Activated CD4-positive, alpha-beta memory T cell treated with anti-CD3 and anti-CD28 coated beads, Interleukin-2, amount 10 ng/mL, durations not matched to agents 7 days and 5 days (primary cell): ENCODE results near the gene TMC4. TPM values are rescaled to one million over a fixed set of nuclear protein-coding genes. Genes with fewer than 3 reads are reported as not detected.

Experiments used
- total RNA-seq, 2 experiments: library from RNA; stranded (reverse); gene quantifications; one replicate each; pipeline ENCODE4 v1.2.3, GENCODE V29; 2021

Gene TMC4
- total RNA-seq, 2 experiments from 2014 or later: 2.8 to 3.2 TPM

Other genes with a start within 250 kb of the TMC4 start
- under 1 TPM in 1 of 2 experiments, not detected in 1; 0.05 TPM for gene CACNG8, start 210.2 kb downstream of the TMC4 start, total RNA-seq
- not detected for gene CACNG6, start 181.5 kb downstream of the TMC4 start, total RNA-seq
- gene VSTM1, start 109.3 kb downstream of the TMC4 start, total RNA-seq: not detected
- gene TARM1, start 91.8 kb downstream of the TMC4 start, total RNA-seq: not detected
- gene OSCAR, start 72.4 kb downstream of the TMC4 start, total RNA-seq: under 1 TPM in 1 of 2 experiments, not detected in 1; 0.40 TPM
- 100 to 1,000 TPM; 115 to 116 TPM for gene NDUFA3, start 70.3 kb downstream of the TMC4 start, total RNA-seq
- gene TFPT, start 57.5 kb downstream of the TMC4 start, total RNA-seq: 10 to 100 TPM; 44.4 to 47.1 TPM
- gene PRPF31, start 57.4 kb downstream of the TMC4 start, total RNA-seq: 10 to 100 TPM; 53.5 to 55.0 TPM
- 10 to 100 TPM; 62.6 to 66.9 TPM for gene CNOT3, start 35.4 kb downstream of the TMC4 start, total RNA-seq
- gene LENG1, start 13.4 kb downstream of the TMC4 start, total RNA-seq: 1 to 10 TPM; 8.3 to 9.2 TPM
- 10 to 100 TPM; 90.8 to 93.4 TPM for gene MBOAT7, start 16.4 kb upstream of the TMC4 start, total RNA-seq
- 10 to 100 TPM; 10.9 to 13.6 TPM for gene TSEN34, start 18.1 kb upstream of the TMC4 start, total RNA-seq
- 1,000 to 10,000 TPM; 1,045 to 1,051 TPM for gene RPS9, start 27.7 kb upstream of the TMC4 start, total RNA-seq
- 1 to 10 TPM; 5.3 to 5.8 TPM for gene LILRB3, start 49.8 kb upstream of the TMC4 start, total RNA-seq
- under 1 TPM; 0.65 to 0.68 TPM for gene LILRA6, start 69.6 kb upstream of the TMC4 start, total RNA-seq
- gene LILRB5, start 84.1 kb upstream of the TMC4 start, total RNA-seq: not detected
- gene LILRB2, start 108.0 kb upstream of the TMC4 start, total RNA-seq: not detected
- not detected for gene LILRA5, start 140.0 kb upstream of the TMC4 start, total RNA-seq
- not detected for gene LILRA4, start 166.0 kb upstream of the TMC4 start, total RNA-seq
- 10 to 100 TPM; 56.6 to 59.0 TPM for gene LAIR1, start 191.8 kb upstream of the TMC4 start, total RNA-seq
- gene TTYH1, start 242.3 kb upstream of the TMC4 start, total RNA-seq: under 1 TPM; 0.53 to 0.68 TPM